HepG2 (cell line): ENCODE measurements around the gene PRKCG. TPM values are rescaled to one million over a fixed set of nuclear protein-coding genes. Genes with fewer than 3 reads are reported as not detected.
A peak's percentile ranks its signal among the peaks of the same experiment; 100 is the strongest.

ENCODE experiments used
- KLF6 ChIP-seq: IDR thresholded peaks from 2 replicates; pipeline ENCODE4 v1.8.0; 2016; ENCODE audit warnings: missing biosample characterization, missing genetic modification reagents
- MAZ ChIP-seq, 2 experiments: sonication (generic) in 1 of 2; formaldehyde crosslinking in 1 of 2; IDR thresholded peaks; 2 replicates each; pipeline versions ENCODE4 v1.5.0 to v1.6.1; 2012 to 2020; ENCODE audit warnings: low read depth in 2 of 2, mild to moderate bottlenecking in 2 of 2, borderline replicate concordance in 1 of 2, improper control_type of control experiment in 1 of 2, low read length in 1 of 2, missing genetic modification reagents in 1 of 2, moderate library complexity in 1 of 2
- NONO ChIP-seq, 2 experiments: fragments of 450-650 bp in 1 of 2; sonication (generic) in 1 of 2; formaldehyde crosslinking in 1 of 2; IDR thresholded peaks in 1 of 2; conservative IDR thresholded peaks in 1 of 2; 2 replicates each; pipeline versions ENCODE4 v1.6.1 to v1.8.0; 2017 to 2022; ENCODE audit warnings: mild to moderate bottlenecking in 1 of 2, missing genetic modification reagents in 1 of 2, moderate library complexity in 1 of 2
- STAT5B ChIP-seq: sonication (generic); formaldehyde crosslinking; IDR thresholded peaks from 2 replicates; pipeline ENCODE4 v1.4.0; 2020; ENCODE audit warnings: missing genetic modification reagents
- ZNF543 ChIP-seq: sonication (generic); formaldehyde crosslinking; IDR thresholded peaks from 2 replicates; pipeline ENCODE4 v1.4.0; 2020; ENCODE audit warnings: mild to moderate bottlenecking, missing genetic modification reagents
- ZNF670 ChIP-seq: sonication (generic); formaldehyde crosslinking; IDR thresholded peaks from 2 replicates; pipeline ENCODE4 v1.8.0; 2022; ENCODE audit warnings: mild to moderate bottlenecking, missing genetic modification reagents, borderline replicate concordance
- ZNF766 ChIP-seq: sonication (generic); formaldehyde crosslinking; IDR thresholded peaks from 2 replicates; pipeline ENCODE4 v1.5.0; 2020; ENCODE audit warnings: missing genetic modification reagents, borderline replicate concordance
- ZNF776 ChIP-seq: sonication (generic); formaldehyde crosslinking; IDR thresholded peaks from 2 replicates; pipeline ENCODE4 v1.4.0; 2020; ENCODE audit warnings: mild to moderate bottlenecking, missing genetic modification reagents
- polyA plus RNA-seq, 8 experiments: library from polyadenylated mRNA; depleted of rRNA in 3 of 8; stranded (reverse) in 7 of 8; unstranded in 1 of 8; fragments of >200 nt; fragmentation: Illumina TruSeq in 4 of 8; extraction: Trizol in 4 of 8; gene quantifications; 2 replicates each; pipeline versions ENCODE4 v1.2.1 to v1.2.3, GENCODE V29; 2011 to 2016; ENCODE audit warnings: low read depth in 4 of 8, missing spikeins in 1 of 8, mixed read lengths in 1 of 8; ENCODE audit not compliant: insufficient read depth in 1 of 8
- total RNA-seq, 5 experiments: library from RNA; depleted of rRNA; stranded (reverse); fragments of >200 nt; fragmentation: Illumina TruSeq; extraction: Trizol; gene quantifications; 2 replicates each; pipeline ENCODE4 v1.2.3, GENCODE V29; 2016; ENCODE audit warnings: low read depth in 1 of 5
- TF ChIP-seq, protein P1 (sequence below), 2 experiments: sonication (generic) in 1 of 2; formaldehyde crosslinking in 1 of 2; IDR thresholded peaks; 2 replicates each; pipeline versions ENCODE4 v1.4.0 to v1.6.1; 2018 to 2020; ENCODE audit warnings: missing genetic modification reagents in 2 of 2, borderline replicate concordance in 1 of 2, low read depth in 1 of 2, mild to moderate bottlenecking in 1 of 2, missing biosample characterization in 1 of 2
- TF ChIP-seq, protein P2 (sequence below): sonication (generic); formaldehyde crosslinking; conservative IDR thresholded peaks from 2 replicates; pipeline ENCODE4 v1.4.0; 2020; ENCODE audit warnings: missing genetic modification reagents
- TF ChIP-seq, protein P3 (sequence below): sonication (generic); formaldehyde crosslinking; IDR thresholded peaks from 2 replicates; pipeline ENCODE4 v1.4.0; 2020; ENCODE audit warnings: mild to moderate bottlenecking, missing genetic modification reagents

The PRKCG gene
- total and polyA plus RNA-seq, 2 of the 13 experiments (the other 11 are each of a cell fraction or from before 2014, with no cell fraction given), result 0.02 to 0.03 TPM

DNA sequence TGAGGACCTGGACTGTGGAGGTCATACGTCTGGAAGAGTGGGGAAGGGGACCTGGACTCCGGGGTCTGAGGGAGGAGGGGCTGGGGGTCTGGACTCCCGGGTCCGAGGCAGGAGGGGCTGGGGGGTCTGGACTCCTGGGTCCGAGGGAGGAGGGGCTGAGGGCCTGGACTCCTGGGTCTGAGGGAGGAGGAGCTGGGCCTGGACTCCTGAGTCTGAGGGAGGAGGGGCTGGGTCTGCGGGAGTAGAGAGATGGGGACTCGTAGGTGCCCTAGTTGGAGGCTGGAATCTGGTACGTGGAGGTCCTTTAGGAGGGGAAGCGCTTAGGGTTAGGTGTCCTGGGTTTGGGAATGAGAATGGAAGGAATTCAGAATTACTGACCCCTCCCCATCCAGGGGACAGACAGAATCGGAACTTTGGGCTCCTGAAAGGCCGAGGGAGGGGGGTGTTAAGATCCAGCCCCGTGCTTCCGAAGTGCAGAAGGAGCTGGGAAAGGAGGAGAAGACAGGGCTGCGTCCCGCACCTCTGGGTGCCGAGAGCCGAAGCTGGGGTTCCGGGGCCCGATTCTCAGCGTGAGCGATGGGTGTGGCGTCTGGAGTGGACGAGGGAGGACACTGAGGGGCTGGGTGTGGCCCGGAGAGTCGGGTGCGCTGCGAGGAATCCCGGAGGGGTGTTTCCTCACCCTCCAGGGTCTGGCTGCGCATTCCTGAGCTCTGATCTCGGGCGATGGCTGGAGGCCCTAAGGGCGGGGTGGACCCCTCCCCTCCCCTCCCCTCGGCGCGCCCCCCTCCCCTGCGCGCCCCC lies 13.7 kb upstream of the PRKCG start (continued):
- TF ChIP-seq, protein P1, sequence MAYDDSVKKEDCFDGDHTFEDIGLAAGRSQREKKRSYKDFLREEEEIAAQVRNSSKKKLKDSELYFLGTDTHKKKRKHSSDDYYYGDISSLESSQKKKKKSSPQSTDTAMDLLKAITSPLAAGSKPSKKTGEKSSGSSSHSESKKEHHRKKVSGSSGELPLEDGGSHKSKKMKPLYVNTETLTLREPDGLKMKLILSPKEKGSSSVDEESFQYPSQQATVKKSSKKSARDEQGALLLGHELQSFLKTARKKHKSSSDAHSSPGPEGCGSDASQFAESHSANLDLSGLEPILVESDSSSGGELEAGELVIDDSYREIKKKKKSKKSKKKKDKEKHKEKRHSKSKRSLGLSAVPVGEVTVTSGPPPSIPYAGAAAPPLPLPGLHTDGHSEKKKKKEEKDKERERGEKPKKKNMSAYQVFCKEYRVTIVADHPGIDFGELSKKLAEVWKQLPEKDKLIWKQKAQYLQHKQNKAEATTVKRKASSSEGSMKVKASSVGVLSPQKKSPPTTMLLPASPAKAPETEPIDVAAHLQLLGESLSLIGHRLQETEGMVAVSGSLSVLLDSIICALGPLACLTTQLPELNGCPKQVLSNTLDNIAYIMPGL (CRISPR knock-in tag; IDR thresholded peaks at IDR 0.05; ENCODE audit: borderline replicate concordance in 1 of 2, low read depth in 1 of 2), result peak in 1 of 2 experiments; percentile 22; a peak in 1 of 4 replicates
- TF ChIP-seq ZNF776 (CRISPR knock-in tag) (0 out of 2 replicates have a peak, but pooled peaks have one; percentile 14), ZNF766 (CRISPR knock-in tag) (no peak), NONO (IDR thresholded peaks at IDR 0.05) (no peak), NONO (CRISPR knock-in tag; conservative IDR thresholded peaks at IDR 0.05) (no peak), ZNF543 (CRISPR knock-in tag) (no peak), MAZ (IDR thresholded peaks at IDR 0.05; ENCODE audit: borderline replicate concordance, low read depth, low read length) (no peak), MAZ (CRISPR knock-in tag; IDR thresholded peaks at IDR 0.05; ENCODE audit: low read depth) (no peak), ZNF670 (CRISPR knock-in tag) (no peak), STAT5B (CRISPR knock-in tag) (no peak), KLF6 (CRISPR knock-in tag) (no peak)
- TF ChIP-seq, protein P2, sequence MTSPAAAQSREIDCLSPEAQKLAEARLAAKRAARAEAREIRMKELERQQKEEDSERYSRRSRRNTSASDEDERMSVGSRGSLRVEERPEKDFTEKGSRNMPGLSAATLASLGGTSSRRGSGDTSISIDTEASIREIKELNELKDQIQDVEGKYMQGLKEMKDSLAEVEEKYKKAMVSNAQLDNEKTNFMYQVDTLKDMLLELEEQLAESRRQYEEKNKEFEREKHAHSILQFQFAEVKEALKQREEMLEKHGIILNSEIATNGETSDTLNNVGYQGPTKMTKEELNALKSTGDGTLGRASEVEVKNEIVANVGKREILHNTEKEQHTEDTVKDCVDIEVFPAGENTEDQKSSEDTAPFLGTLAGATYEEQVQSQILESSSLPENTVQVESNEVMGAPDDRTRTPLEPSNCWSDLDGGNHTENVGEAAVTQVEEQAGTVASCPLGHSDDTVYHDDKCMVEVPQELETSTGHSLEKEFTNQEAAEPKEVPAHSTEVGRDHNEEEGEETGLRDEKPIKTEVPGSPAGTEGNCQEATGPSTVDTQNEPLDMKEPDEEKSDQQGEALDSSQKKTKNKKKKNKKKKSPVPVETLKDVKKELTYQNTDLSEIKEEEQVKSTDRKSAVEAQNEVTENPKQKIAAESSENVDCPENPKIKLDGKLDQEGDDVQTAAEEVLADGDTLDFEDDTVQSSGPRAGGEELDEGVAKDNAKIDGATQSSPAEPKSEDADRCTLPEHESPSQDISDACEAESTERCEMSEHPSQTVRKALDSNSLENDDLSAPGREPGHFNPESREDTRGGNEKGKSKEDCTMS (CRISPR knock-in tag), result no peak
- TF ChIP-seq, protein P3, sequence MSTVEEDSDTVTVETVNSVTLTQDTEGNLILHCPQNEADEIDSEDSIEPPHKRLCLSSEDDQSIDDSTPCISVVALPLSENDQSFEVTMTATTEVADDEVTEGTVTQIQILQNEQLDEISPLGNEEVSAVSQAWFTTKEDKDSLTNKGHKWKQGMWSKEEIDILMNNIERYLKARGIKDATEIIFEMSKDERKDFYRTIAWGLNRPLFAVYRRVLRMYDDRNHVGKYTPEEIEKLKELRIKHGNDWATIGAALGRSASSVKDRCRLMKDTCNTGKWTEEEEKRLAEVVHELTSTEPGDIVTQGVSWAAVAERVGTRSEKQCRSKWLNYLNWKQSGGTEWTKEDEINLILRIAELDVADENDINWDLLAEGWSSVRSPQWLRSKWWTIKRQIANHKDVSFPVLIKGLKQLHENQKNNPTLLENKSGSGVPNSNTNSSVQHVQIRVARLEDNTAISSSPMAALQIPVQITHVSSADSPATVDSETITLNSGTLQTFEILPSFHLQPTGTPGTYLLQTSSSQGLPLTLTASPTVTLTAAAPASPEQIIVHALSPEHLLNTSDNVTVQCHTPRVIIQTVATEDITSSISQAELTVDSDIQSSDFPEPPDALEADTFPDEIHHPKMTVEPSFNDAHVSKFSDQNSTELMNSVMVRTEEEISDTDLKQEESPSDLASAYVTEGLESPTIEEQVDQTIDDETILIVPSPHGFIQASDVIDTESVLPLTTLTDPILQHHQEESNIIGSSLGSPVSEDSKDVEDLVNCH (CRISPR knock-in tag), result no peak
- TF ChIP-seq, all 625 proteins: peak for 19
